NCI-H774 (cell line): ENCODE measurements around the gene TBC1D23.

Source experiments
- DNase-seq: peaks from one replicate; lab custom pipeline; 2025; lab: John Stamatoyannopoulos, UW

The TBC1D23 gene

DNA sequence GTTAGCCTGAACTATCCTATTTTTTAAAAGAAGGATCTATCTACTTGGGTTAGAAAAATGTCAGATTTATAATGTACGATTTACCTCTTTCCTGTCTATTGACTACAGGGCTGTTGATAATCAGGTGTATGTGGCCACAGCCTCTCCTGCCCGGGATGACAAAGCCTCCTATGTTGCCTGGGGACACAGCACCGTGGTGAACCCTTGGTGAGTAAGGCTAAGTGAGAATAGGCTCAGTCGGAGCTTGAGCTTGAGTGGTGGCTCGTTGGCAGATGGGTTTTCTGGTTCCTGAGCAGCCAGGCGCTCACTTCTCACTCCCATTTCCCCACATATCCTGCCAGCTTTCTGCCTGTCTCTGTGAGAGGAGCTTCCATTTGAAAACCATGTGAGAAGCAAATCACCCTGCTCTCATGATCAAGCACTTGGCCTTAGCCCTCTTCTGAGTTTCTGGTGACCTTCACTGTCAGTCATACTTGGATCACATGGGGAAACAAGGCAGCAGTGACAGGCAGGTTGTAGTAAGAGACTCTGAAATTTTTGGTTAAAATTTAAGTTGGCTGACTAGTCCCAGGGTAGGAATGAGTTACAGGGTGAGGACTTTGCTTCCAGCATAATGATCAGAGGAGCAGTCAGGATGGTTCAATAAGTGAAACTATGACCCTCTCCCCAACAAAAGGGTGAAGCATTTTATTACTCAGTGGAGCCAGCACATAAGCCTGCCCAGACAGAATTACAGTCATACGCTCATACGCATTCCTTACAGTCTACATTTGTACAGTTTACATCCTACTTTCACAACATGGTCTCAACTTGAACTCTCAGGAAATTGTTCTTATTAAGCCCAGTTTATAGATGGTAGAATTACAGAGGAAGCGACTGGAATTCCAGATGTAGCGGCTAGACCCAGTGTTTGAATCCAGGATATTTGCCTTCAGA is 91.8 kb downstream of the TBC1D23 start:
- DNase-seq, result no peak

GRCh38 chr3:100354850-100355249 is 94.1 kb downstream of the TBC1D23 start:
- no peak for DNase-seq

DNA sequence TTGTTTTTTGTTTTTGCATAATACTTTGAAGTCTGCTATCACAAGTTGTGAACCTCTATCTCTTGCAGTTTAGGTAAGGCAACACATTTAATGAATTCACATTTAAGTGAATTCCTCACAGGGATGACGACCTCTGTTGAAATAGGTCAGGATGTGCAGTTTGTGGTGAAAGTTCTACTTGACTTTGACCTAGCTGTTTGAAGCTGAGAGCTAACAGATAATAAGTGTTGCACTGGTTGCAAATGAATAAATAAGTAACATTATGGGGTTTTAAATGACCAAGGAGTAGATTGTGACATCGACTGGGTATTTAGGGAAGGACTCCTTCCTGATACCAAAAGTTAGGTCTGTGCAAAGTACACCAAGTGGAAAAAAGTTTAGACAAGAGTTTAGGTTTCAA is 97.6 kb downstream of the TBC1D23 start:
- no peak for DNase-seq

DNA sequence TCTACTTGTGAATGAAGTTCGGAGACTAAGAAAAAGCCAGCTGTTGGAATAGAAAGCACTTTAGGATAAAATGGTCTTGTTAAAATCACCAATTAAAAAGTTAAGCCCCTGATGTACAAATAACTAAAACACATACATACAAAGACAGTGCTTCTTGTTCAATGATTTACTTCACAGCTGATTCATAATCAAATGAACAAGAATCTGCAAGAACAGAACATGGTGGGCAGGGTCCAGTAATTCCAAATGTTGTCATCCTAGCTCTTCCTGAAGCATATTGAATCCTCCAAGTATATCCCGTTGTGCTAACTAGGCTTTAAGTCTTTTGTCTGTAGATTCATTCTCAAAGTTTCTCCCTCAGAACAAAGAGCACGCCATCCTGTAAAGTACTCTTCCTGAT is 98.2 kb downstream of the TBC1D23 start:
- no peak for DNase-seq

GRCh38 chr3:100360757-100361496 is 100.1 kb downstream of the TBC1D23 start:
- no peak for DNase-seq

- DNase-seq, result no peak
Observed at GRCh38 chr3:100361897-100362296, 101.1 kb downstream of the TBC1D23 start.

- no peak for DNase-seq
Observed at GRCh38 chr3:100364421-100364820, 103.6 kb downstream of the TBC1D23 start.

DNA sequence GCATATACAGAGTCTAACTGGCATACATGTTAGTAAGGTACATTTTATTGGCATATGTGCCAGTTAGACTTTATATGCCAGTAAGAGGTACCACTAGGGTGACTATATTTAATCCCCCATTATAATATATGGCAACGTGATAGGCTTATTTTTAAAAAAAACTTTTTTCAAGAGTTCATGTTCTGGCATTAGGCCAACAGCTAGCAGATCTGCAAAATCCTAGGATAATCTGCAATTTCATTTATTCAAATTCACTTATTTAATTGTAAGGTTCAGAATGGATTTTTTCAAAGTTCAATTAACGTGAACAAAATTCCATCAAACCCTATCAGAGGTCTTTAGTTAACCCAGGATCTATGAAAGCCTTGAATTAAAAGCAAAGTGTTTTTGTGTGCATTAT is 105.6 kb downstream of the TBC1D23 start:
- DNase-seq, result no peak

GRCh38 chr3:100368441-100368840 is 107.6 kb downstream of the TBC1D23 start:
- DNase-seq, result no peak

DNA sequence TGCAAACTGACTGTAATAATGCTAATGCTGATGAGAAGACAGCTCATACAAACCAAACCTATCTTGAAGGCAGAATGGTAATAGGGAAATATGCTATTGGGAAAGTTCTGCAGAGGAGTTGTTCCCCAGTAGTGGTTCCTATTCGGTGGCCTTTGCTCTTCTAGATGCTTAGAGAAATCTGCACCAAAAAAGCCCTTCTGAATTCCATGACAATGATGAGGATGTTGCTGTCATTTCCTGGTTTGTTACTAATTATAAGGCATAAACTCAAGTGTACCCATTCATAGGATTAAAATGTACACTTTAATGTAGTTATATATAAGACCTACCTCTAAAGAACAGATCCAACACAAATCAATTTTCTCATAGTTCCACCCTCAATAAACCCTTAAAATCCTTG is 110.0 kb downstream of the TBC1D23 start:
- DNase-seq, result no peak

GRCh38 chr3:100374521-100374920 is 113.7 kb downstream of the TBC1D23 start:
- no peak for DNase-seq
